Stimulated activated CD4-positive, alpha-beta T cell treated with anti-CD3 and anti-CD28 coated beads, Interleukin-4, amount 100 ng/mL, for 1 hour (primary cell): ENCODE measurements around the gene KCTD11.

ENCODE experiments used
- DNase-seq: peaks from one replicate; pipeline ENCODE4 v3.0.0-alpha.2; 2020

The KCTD11 gene

GRCh38 chr17:7351665-7352502 is at the start of gene KCTD11:
TSS of gene KCTD11 (plus strand) at chr17:7352162.
- DNase-seq, result peak; percentile 68

DNA sequence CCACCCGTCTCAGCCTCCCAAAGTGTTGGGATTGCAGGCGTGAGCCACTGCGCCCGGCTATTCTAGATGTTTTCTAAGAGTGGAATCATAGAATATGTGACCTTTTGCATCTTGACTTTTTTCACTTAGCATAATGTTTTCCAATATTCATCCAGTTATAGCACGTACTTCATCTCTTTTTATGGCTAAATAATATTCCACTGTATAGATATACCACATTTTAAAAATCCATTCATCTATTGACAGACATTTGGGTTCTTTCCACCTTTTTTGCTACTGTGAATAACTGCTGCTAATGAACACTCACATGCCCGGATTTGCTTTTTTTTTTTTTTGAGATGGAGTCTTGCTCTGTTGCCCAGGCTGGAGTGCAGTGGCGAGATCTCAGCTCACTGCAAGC is 47.8 kb upstream of the KCTD11 start:
- no peak for DNase-seq

DNA sequence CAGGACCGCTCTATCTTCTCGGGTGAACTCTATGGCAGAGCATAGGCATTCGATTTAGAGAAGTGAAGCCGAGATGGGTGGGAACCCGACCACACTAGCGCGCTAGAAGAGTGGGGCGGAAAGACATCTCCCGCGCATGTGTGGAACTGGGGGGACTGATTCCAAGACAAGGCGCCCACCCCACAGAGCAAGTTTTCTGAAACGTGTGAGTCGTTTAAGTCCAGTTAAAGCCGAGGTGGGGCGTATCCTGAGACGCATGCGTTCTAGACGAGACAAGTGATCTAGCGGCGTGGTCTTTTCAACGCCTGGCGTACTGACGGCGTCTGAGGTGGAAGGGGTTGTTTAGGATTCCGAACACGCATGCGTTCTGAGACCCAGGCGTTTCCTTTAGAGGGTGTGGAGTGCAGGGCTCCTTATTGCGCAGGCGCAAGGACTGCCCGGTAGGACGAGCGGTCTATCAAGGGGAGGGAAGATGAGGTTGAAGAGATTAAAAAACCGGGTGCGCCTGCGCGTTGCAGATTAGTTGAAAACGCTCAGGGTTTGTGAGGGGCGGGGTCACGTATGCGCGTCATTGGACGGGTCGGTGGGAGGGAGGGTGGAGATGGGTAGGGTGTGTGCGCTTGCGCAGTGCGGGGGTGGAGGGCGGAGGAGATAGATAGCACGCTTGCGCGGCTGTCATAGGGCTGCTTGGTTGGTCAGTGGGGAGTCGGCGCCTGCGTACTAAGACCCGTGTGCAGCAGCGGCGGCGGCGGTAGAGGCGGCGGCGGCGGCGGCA is 44.9 kb upstream of the KCTD11 start, which contains the start of gene EIF5A:
TSS of gene EIF5A (plus strand) at position 718 of the 775 bp plus-strand sequence. CDS start 2,008 bp downstream, outside the sequence.
- DNase-seq, result peak; percentile 100

DNA sequence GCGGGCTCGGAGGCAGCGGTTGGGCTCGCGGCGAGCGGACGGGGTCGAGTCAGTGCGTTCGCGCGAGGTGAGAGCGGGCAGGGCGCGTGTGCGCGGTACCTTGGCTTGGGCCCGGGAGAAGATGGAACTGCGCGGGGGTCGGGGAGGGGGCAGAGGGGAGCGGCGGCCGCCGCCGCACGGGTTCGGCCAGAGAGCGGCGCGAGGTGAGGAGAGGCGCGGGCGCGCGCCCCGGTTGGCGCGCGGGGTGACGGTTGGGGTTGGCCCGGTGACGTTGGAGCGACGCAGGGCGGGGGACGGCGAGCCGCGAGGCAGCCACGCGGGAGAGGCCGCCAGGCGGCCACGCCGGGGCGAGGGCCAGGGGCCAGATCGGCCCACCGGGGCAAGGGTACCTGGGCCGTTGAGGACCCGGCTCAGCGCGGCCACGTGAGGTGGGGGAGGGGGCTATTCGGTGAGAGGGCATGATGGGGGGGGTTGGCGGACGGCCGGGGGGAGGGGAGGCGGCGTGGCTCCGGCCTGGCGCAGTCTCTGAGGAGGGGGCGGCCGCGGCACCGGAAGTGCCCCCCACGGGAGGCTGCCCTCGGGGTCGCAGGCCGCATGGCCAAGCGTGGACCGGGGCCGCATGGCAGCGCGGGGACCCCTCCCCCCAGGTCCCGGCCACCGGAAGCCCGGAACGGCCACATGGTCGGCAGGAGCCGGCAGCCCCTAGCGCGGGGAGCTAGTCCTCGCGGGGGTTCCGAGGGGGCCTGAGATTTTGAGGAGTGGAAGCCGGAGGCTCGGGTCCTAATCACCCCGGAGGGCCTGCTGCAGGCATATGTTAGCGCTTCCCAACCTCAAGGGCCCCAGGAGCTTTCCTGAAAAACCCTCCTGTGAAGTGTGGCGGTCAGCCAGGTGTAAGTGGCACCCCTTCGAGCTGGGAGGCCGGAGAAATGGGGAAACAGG is 44.0 kb upstream of the KCTD11 start:
- DNase-seq, result peak; percentile 52

GRCh38 chr17:7308625-7309433 is 43.1 kb upstream of the KCTD11 start:
- DNase-seq, result peak; percentile 78

DNA sequence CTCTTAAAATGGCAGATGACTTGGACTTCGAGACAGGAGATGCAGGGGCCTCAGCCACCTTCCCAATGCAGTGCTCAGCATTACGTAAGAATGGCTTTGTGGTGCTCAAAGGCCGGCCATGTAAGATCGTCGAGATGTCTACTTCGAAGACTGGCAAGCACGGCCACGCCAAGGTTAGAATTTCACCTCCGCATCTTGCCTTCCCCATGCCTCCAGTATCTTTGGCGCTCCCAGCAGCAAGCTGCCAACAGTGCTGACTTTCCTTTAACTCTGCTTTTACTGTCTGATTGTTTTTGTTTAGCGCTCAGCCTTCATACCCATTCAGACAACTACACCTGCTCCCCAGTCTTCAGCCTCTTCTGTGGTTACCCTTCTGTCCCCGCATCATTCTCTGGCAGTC is 42.3 kb upstream of the KCTD11 start:
- no peak for DNase-seq

DNA sequence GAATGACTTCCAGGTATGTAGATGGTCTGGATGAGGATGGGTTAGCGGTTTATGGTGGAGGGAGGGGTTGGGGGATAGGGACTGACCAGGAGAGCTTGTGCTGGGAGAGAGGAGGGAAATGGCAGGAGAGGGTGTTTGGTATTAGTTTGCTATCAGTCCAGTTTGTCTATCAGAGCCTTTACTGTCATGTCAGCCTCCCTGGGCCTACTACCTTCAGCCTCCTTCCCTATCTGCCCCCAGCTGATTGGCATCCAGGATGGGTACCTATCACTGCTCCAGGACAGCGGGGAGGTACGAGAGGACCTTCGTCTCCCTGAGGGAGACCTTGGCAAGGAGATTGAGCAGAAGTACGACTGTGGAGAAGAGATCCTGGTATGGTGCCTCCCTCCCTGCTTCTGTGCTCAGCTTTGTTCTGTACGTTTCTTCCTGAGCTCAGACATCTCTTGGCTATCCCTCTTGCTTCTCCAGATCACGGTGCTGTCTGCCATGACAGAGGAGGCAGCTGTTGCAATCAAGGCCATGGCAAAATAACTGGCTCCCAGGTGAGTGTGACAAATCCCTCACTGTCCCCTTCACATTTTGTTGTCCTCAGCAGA is 40.8 kb upstream of the KCTD11 start:
- no peak for DNase-seq

DNA sequence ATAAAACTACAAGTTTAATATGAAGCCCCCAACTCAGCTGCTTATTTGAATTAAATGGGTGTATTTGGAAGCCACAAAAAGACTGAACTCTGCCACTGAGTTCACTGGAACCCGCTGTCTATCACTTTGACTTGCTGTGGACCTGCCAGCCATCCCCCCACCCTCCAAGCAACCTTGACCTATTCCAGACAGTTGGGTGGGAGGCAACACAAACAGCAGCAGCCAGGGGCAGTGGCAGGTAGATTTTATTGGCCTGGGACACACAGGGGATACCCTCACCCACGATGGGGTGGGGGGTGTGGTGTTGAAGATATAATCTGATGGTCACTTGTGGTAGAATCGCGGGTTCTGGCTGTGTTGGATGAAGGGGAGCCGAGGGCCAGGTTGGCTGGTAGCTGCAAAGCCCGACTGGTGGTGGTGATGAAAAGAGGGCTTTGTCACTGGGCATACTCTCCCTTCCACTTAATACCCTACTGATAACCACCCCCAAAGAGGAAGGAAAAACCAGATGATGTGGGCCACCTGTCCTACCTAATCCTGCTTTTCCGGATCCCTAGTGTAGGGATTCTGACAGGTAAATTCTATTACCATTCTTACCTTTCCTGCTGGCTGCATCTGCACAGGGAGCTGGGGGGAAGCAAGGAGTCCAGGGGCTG is 39.4 kb upstream of the KCTD11 start:
- DNase-seq, result no peak

- no peak for DNase-seq
Measured at GRCh38 chr17:7313088-7313889, 38.7 kb upstream of the KCTD11 start.

DNA sequence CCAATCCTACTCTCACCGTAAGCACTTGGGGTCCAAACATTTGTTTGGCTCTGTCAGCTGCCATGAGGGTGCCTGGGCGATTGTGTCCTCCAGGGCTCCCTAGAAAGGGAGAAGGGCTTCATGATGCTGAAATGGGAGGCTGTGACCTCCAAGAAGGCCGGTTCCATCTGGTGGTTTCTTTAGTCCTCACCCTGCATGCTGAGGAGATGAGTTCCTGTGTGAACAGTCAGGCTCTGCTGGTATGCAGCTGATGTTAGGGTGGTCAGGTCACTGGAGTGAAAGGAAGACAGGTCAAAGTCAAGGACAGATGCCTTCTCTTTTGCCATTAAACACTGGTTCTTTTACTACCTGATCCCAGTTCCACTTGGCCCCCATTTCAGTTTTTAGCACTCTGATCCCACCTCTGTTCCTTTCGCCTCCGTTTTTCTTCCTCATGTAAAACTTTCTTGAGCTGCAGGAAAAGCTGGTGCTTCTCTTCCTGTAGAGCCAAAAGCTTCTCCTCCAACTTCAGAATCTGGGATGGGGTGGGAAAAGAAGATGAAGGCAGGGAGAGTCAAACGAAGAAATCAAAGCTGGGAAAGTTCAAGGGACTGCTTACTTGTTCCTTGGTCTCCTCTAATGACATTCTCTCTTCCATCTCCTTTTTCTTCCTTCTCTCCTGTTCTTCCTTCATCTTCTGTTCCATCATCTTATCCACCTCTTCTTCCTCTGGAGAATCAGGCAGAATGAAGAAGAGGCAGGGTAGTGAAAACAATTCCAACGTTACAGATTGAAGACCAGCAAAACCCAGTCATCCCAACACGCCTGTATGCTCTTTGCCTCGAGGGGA is 37.9 kb upstream of the KCTD11 start:
- no peak for DNase-seq

DNA sequence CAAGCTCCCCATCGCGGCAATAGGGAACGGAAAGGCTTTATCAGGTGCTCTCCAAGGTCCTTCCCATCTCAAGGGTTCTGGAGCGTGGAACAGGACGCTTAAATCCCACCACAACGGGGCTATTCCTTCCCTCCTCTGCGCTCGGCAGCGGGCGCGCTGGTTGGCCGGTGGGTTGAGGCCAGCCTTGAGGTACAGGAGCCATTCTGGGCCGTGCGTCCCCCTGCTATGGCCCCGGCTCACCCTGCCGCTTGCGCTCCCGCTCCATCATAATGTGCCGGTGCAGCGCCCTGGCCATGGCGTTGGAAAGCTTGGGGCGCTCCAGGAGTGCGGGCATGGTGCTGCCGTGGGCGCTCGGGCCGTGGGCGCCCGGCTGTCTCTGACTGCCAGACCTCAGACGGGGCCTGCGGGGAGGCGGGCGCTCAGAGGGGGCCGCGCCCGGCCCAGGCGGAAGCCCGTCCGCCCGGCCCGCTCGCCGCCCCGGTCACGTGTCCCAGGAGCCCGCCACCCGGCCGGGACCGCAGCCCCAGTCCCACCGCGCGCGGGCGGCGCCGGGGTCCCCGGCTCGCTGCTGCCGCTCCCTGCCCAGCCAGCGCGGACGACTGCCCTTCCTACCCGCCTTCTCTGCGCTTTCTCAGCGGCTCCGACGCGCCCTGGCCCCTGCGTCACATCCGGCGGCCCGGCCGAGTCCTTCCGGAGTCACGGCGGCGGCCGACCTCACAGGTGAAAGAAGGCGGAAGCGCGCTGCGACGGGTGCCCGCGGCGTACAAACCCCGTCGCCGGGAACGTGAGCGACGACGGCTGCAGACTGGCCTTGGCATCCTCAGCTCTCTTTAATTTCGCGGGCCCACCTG is 37.0 kb upstream of the KCTD11 start, which contains the start of gene GPS2:
TSS of gene GPS2 (minus strand) at position 642 of the 851 bp plus-strand sequence. CDS start at position 334, 308 bp downstream.
- DNase-seq, result peak; percentile 95

- no peak for DNase-seq
Measured at GRCh38 chr17:7315570-7316235, 36.3 kb upstream of the KCTD11 start.

DNA sequence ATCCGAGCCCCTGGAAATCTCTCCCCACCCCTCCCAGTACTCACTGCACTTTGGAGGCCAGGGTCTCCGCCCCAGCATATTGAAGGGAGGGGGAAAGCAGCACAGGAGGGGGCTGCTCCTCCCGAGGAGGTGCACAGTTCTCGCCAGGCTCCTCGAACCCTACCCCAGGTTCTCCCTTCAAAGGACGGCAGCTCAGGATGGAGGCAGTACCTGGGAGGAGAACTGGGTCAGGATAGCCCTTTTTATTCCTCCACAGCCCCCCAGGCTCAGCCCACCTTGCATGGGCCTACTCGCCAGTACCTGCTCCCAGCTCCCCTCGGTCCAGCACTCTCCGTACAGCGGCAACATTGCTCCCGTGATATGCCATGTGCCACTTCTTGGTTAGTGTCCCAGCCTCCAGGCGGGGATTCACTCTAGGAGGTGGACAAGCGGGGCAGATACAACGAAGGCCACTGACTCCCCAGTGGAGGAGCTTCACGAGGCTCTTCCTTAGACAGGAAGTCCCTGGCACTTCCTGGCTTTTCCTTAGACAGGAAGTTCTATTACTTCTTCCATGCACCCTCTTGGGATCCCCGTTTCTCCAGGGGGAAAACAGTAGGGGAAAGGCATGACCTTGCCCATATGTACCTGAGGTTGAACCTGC is 34.7 kb upstream of the KCTD11 start:
- no peak for DNase-seq

- no peak for DNase-seq
Measured at GRCh38 chr17:7318121-7318860, 33.7 kb upstream of the KCTD11 start.

DNA sequence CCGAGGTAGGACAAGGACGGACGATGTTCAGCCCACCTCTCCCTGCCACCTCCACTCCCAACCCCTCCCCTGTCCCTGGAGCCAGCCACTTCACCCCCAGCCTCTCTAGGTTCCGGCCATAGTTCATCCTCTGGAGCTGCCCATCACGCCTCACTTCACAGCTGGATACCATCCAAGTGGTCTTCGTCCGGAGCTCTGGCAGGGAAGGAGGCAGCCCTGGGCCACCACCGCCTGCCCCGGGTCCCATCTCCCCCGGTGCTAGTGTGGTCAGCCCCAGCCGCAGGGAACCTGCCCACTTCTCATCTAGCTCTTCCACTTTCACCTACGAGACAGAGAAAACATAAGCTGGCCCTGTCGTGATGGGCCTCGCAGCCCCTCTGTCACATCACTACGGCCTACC is 30.5 kb upstream of the KCTD11 start:
- DNase-seq, result no peak

- no peak for DNase-seq
Measured at GRCh38 chr17:7322520-7323194, 29.3 kb upstream of the KCTD11 start.
